HCT116 (cell line): ENCODE measurements around the gene RAB5A.

Experiments
- EZH2 ChIP-seq: fragments of 200-600 bp; sonication (generic); IDR thresholded peaks from 2 replicates; pipeline ENCODE4 v1.6.1; 2017; ENCODE audit warnings: antibody characterized with exemption, mixed run types
- POLR2AphosphoS5 ChIP-seq: IDR thresholded peaks from 2 replicates; pipeline ENCODE4 v1.6.1; 2011; ENCODE audit warnings: mild to moderate bottlenecking, low read depth, low read length, moderate library complexity
- RAD21 ChIP-seq: IDR thresholded peaks from 2 replicates; pipeline ENCODE4 v1.6.1; 2012; ENCODE audit warnings: low read depth, mild to moderate bottlenecking
- TF ChIP-seq, protein P1 (sequence below), 3 experiments: fragments of 200-600 bp in 1 of 3; sonication (generic) in 1 of 3; IDR thresholded peaks in 2 of 3; conservative IDR thresholded peaks in 1 of 3; 2 replicates each; pipeline ENCODE4 v1.5.1; 2012 to 2017; ENCODE audit warnings: low read depth in 2 of 3, low read length in 2 of 3, antibody characterized with exemption in 1 of 3, borderline replicate concordance in 1 of 3, control low read depth in 1 of 3, mild to moderate bottlenecking in 1 of 3, mixed read lengths in 1 of 3, mixed run types in 1 of 3, moderate library complexity in 1 of 3; ENCODE audit not compliant: insufficient read depth in 1 of 3

DNA sequence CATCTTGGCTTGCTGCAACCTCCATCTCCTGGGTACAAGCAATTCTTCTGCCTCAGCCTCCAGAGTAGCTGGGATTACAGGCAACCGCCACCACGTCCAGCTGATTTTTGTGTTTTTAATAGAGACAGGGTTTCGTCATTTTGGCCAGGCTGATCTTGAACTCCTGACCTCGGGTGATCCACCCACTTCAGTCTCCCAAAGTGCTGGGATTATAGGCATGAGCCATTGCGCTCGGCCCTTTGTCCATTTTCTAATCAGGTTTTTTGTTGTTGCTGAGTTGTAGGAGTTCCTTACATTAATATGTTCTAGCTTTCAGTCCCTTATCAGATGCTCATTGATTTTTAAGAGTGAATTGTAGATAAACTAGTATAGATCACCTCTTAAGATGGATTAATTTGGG is 20.3 kb downstream of the RAB5A start:
- TF ChIP-seq EZH2 (no peak), POLR2AphosphoS5 (no peak), RAD21 (no peak)
- TF ChIP-seq, protein P1, sequence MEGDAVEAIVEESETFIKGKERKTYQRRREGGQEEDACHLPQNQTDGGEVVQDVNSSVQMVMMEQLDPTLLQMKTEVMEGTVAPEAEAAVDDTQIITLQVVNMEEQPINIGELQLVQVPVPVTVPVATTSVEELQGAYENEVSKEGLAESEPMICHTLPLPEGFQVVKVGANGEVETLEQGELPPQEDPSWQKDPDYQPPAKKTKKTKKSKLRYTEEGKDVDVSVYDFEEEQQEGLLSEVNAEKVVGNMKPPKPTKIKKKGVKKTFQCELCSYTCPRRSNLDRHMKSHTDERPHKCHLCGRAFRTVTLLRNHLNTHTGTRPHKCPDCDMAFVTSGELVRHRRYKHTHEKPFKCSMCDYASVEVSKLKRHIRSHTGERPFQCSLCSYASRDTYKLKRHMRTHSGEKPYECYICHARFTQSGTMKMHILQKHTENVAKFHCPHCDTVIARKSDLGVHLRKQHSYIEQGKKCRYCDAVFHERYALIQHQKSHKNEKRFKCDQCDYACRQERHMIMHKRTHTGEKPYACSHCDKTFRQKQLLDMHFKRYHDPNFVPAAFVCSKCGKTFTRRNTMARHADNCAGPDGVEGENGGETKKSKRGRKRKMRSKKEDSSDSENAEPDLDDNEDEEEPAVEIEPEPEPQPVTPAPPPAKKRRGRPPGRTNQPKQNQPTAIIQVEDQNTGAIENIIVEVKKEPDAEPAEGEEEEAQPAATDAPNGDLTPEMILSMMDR (IDR thresholded peaks at IDR 0.05 in 2 of 3, conservative IDR thresholded peaks at IDR 0.05 in 1 of 3; ENCODE audit: borderline replicate concordance in 1 of 3, insufficient read depth in 1 of 3, low read depth in 2 of 3, low read length in 2 of 3) = no peak
